Natural killer cell (primary cell): ENCODE results near the gene AGPAT4. TPM values are rescaled to one million over a fixed set of nuclear protein-coding genes. Genes with fewer than 3 reads are reported as not detected.

ENCODE experiments used
- ATAC-seq, 3 donors: fragments of 150-1000 bp in 2 of 3; fragments of 200-7000 bp in 1 of 3; cut with Tn5 transposase; 1 replicate in 1 of 3; 2 replicates in 2 of 3; pipeline ENCODE4 v1.10.0; 2021; ENCODE audit warnings: mild to moderate bottlenecking in 2 of 3, moderate library complexity in 2 of 3
- DNase-seq, 2 donors: peaks; one replicate each; pipeline versions ENCODE4 v3.0.0 to v3.0.0-alpha.2; 2013 to 2021; ENCODE audit warnings: mixed read lengths in 1 of 2
- H3K27ac ChIP-seq: one replicate; pipeline ENCODE4 v1.5.1; 2013; ENCODE audit warnings: mild to moderate bottlenecking, low read length
- H3K27me3 ChIP-seq: one replicate; pipeline ENCODE4 v1.6.1; 2013; ENCODE audit warnings: low read length; ENCODE audit not compliant: control insufficient read depth, insufficient read depth
- H3K36me3 ChIP-seq: one replicate; pipeline ENCODE4 v1.6.1; 2013; ENCODE audit warnings: low read length; ENCODE audit not compliant: control insufficient read depth, insufficient read depth
- H3K4me1 ChIP-seq: one replicate; pipeline ENCODE4 v1.6.1; 2013; ENCODE audit warnings: low read length; ENCODE audit not compliant: control insufficient read depth, insufficient read depth
- H3K4me3 ChIP-seq: one replicate; pipeline ENCODE4 v1.5.1; 2013; ENCODE audit warnings: low read length
- H3K9me3 ChIP-seq: one replicate; pipeline ENCODE4 v1.6.1; 2013; ENCODE audit warnings: low read length; ENCODE audit not compliant: control insufficient read depth, insufficient read depth
- H3K27ac Mint-ChIP-seq, 2 donors: one replicate each; pipeline ENCODE4 v1.8.0; 2022; ENCODE audit warnings: mild to moderate bottlenecking in 2 of 2, mixed read lengths in 2 of 2, moderate library complexity in 1 of 2
- H3K27me3 Mint-ChIP-seq, 2 donors: one replicate each; pipeline ENCODE4 v1.8.0; 2022; ENCODE audit warnings: low read depth in 2 of 2, mixed read lengths in 2 of 2
- H3K36me3 Mint-ChIP-seq: one replicate; pipeline ENCODE4 v1.8.0; 2022; ENCODE audit warnings: mixed read lengths
- H3K4me1 Mint-ChIP-seq, 2 donors: one replicate each; pipeline ENCODE4 v1.8.0; 2022; ENCODE audit warnings: mixed read lengths in 2 of 2
- H3K4me3 Mint-ChIP-seq: one replicate; pipeline ENCODE4 v1.8.0; 2022; ENCODE audit warnings: mild to moderate bottlenecking, moderate library complexity, mixed read lengths
- H3K9me3 Mint-ChIP-seq, 2 donors: one replicate each; pipeline ENCODE4 v1.8.0; 2022; ENCODE audit warnings: mixed read lengths in 2 of 2
- CTCF ChIP-seq: fragments of 200-600 bp; IDR thresholded peaks from one replicate; pipeline ENCODE4 v1.8.0; 2022; ENCODE audit warnings: antibody characterized with exemption
- WGBS: methylation state at CpG from one replicate; pipeline ENCODE4 v1.1.7; 2013; ENCODE audit warnings: missing lambda C conversion rate; ENCODE audit not compliant: insufficient coverage; 5-methylcytosine and 5-hydroxymethylcytosine counted together
- intact Hi-C: fragments of 100-400 bp; cut with micrococcal nuclease; formaldehyde crosslinking; loops from one replicate; pipeline ENCODE4 v1.14.2; 2022
- total RNA-seq, 4 donors: library from RNA; stranded (reverse); fragments of 120-200 nt in 1 of 4; gene quantifications; one replicate each; pipeline versions ENCODE4 v1.2.3 to v1.2.4, GENCODE V29; 2013 to 2022

Gene AGPAT4
- total RNA-seq, 3 donors from 2014 or later (not counting 1 experiment from before 2014, with no cell fraction given) = 24.5 to 38.1 (median 25.8) TPM

- Histone ChIP-seq H3K36me3 (no peaks in the 10 kb centered on the region), H3K4me1 (no peaks in the 10 kb centered on the region), H3K27ac (no peak overlapping the region), H3K4me3 (no peak overlapping the region), H3K9me3 (peaks cover 2% of the 10 kb centered on the region), H3K27me3 (no peaks in the 10 kb centered on the region)
- TF ChIP-seq CTCF = no peak
- Mint-ChIP-seq H3K4me1 (peaks cover 6 to 25% of the 10 kb centered on the region in 2 donors), H3K36me3 (peaks cover 12% of the 10 kb centered on the region), H3K27ac (no peak overlapping the region), H3K27me3 (no peaks in the 10 kb centered on the region), H3K4me3 (no peak overlapping the region), H3K9me3 (peaks cover 0 to 4% of the 10 kb centered on the region in 2 donors)
- intact Hi-C loops = no loop called here
- DNase-seq (no peak), ATAC-seq (no peak)
- WGBS = 95% methylated on average over 4 of the region's 4 CpGs
Measured at GRCh38 chr6:161194374-161194773, 79.5 kb downstream of the AGPAT4 start.

DNA sequence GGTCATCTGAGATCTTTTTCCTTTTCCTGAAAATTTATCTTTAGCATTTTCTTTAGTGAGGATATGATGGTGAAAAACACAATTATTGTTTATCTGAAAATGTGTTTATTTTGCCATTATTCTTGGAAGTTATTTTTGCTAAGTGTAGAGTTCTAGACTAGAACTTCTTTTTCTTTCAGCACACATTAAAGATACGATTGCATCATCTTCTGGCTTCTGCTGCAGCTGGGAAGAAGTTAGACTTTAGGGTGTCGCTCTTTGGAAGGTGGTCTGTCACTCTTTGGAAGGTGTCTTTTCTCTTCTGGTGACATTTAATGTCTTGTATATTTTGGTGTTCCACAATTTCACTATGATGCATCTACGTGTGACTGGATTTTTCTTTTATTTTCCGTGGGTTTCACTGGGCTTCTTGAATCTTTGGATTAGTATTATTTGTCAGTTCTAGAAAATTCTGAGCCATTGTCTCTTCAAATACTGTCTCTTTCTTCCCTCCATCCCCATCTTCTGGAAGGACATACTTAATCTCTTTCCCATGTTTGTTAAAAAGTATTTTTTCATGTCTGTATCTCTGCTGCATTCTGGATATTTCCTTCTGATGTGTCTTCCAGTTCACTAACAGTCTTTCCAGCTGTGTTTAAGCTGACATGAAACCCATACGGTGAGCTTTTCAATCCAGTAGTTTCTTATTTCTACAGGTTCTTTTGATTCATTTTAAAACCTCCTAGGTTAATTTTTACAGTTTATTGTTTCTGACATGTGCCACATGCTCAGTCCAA, 81.0 kb downstream of the AGPAT4 start:
- no peak overlapping the region for H3K27ac Mint-ChIP-seq
- H3K27ac ChIP-seq = no peak overlapping the region
- H3K4me1 Mint-ChIP-seq = peaks cover 6 to 28% of the 10 kb centered on the region in 2 donors
- DNase-seq = no peak
- peaks cover 12% of the 10 kb centered on the region for H3K36me3 Mint-ChIP-seq
- no peak overlapping the region for H3K4me3 Mint-ChIP-seq
- H3K9me3 Mint-ChIP-seq = peaks cover 0 to 4% of the 10 kb centered on the region in 2 donors
- peaks cover 2% of the 10 kb centered on the region for H3K9me3 ChIP-seq
- no peaks in the 10 kb centered on the region for H3K27me3 Mint-ChIP-seq
- no peak overlapping the region for H3K4me3 ChIP-seq
- H3K4me1 ChIP-seq = no peaks in the 10 kb centered on the region
- no peak for TF ChIP-seq CTCF
- intact Hi-C loops = no loop called here
- 100% methylated on average over 2 of the region's 5 CpGs for WGBS
- ATAC-seq = no peak
- no peaks in the 10 kb centered on the region for H3K36me3 ChIP-seq
- H3K27me3 ChIP-seq = no peaks in the 10 kb centered on the region

GRCh38 chr6:161191671-161192070, 82.2 kb downstream of the AGPAT4 start:
- Histone ChIP-seq H3K27ac (no peak overlapping the region), H3K4me3 (no peak overlapping the region), H3K4me1 (peaks cover 2% of the 10 kb centered on the region), H3K27me3 (no peaks in the 10 kb centered on the region), H3K9me3 (peaks cover 2% of the 10 kb centered on the region), H3K36me3 (no peaks in the 10 kb centered on the region)
- Mint-ChIP-seq H3K4me1 (peaks cover 13 to 35% of the 10 kb centered on the region in 2 donors), H3K27ac (no peak overlapping the region), H3K9me3 (peaks cover 0 to 4% of the 10 kb centered on the region in 2 donors), H3K27me3 (no peaks in the 10 kb centered on the region), H3K36me3 (peaks cover 12% of the 10 kb centered on the region), H3K4me3 (no peak overlapping the region)
- DNase-seq (no peak), ATAC-seq (no peak)
- intact Hi-C loops = no loop called here
- no peak for TF ChIP-seq CTCF

- H3K4me3 Mint-ChIP-seq = no peak overlapping the region
- no peaks in the 10 kb centered on the region for H3K27me3 Mint-ChIP-seq
- peaks cover 19 to 39% of the 10 kb centered on the region in 2 donors for H3K4me1 Mint-ChIP-seq
- ATAC-seq (no peak), DNase-seq (no peak)
- no peak for TF ChIP-seq CTCF
- intact Hi-C loops = no loop called here
- peaks cover 2% of the 10 kb centered on the region for H3K9me3 ChIP-seq
- peak overlapping the region in 1 of 2 donors; percentile 57 for H3K27ac Mint-ChIP-seq
- no peaks in the 10 kb centered on the region for H3K27me3 ChIP-seq
- H3K27ac ChIP-seq = no peak overlapping the region
- peaks cover 12% of the 10 kb centered on the region for H3K36me3 Mint-ChIP-seq
- peaks cover 8% of the 10 kb centered on the region for H3K4me1 ChIP-seq
- no peaks in the 10 kb centered on the region for H3K36me3 ChIP-seq
- no peak overlapping the region for H3K4me3 ChIP-seq
- H3K9me3 Mint-ChIP-seq = peaks cover 0 to 4% of the 10 kb centered on the region in 2 donors
- 100% methylated on average over 2 of the region's 2 CpGs for WGBS
Measured at GRCh38 chr6:161191007-161191406, 82.9 kb downstream of the AGPAT4 start.
